AG20443 (cell line): ENCODE measurements around the gene RFFL.
"Not testable (repeated sequence)": the region's sequence is repeated elsewhere in the genome, so short reads cannot be mapped to it uniquely, and the experiment has no call there.

ENCODE experiments used
- DNase-seq: peaks from one replicate; pipeline ENCODE4 v3.0.0; 2012; ENCODE audit warnings: low spot score, mixed read lengths

Gene RFFL

DNA sequence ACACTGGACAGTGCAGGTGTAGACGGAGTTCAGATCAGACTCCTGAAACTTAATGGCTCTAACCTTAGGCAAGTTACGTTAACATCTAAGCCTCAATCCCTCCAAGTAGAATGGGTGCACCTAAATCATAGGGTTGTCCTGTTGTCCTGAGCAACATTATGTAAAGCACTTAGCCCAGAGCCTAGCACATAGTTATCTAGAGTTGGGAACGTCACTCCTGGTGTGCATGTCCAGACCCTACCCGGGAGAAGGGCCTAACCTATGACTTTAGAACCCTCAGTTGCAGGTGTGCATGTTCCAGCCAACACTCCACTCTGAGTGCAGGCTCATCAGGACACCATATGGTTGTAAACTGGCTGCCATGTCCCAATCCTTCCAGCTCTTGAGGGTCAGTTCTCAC is 57.2 kb downstream of the RFFL start:
- no peak for DNase-seq

DNA sequence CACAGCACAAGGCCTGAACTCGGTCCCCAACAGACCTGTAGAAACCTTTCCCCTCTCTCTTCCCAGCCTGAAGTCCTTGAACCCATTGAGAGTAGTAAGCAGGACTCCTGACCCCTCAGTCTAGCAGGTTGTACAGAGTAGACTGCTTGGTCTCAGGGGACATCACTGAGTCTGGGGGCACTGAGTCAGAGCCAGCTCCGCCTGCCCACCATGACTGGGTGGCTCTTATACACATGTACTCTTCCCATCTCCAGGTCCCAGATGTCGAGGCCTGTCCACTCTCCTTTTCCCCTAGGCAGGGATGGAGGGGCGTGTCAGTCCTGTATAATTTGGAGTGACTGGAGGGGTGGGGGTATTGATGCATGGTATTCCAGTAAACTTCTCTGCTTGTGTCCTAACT is 59.7 kb downstream of the RFFL start:
- DNase-seq: no peak

DNA sequence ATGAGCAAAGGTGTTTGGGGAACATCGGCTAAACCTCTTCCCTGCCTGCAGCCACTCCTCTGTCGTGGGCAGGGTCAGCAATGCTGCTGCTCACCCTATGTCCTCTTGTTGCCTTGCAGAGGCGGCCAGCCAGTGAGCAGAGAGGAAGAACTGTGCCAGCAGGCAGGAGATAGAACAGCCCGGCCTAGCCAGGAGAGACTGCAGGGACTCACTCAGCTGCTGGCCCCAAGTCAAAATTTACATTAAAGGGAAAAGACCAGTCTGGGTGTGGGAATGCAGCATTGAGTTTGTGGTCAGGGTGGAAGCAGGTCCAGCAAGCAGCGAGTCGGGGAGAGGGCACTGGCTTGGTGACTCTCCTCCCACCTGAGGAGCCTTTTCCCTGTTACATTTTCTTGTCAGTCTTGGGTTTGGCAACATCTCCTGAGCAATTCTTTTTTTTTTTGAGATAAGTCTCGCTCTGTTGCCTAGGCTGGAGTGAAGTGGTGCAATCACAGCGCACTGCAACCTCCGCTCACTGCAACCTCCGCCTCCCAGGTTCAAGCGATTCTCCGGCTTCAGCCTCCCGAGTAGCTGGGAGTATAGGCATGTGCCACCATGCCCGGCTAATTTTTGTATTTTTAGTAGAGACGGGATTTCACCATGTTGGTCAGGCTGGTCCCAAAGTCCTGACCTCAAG is 60.5 kb downstream of the RFFL start:
- DNase-seq: no peak

DNA sequence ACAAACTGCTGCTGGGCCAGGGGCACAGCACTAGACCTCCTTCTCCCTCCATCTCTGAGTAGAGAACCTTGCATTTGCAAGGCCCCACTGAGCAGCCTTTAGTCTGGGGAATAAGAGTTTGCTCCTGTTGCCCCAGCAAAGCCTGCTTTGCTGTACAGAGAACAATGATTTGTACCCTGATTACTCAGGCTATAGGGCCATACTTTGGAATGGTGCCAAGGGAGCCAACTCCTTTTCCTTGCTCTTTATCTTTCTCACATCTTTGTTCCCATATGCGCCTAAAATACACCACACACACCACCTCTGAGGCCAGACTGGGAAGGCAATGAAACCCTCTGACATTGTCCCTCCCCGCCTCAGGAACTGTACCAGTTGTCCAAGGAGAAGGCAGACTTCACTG is 62.0 kb downstream of the RFFL start:
- DNase-seq: no peak

DNA sequence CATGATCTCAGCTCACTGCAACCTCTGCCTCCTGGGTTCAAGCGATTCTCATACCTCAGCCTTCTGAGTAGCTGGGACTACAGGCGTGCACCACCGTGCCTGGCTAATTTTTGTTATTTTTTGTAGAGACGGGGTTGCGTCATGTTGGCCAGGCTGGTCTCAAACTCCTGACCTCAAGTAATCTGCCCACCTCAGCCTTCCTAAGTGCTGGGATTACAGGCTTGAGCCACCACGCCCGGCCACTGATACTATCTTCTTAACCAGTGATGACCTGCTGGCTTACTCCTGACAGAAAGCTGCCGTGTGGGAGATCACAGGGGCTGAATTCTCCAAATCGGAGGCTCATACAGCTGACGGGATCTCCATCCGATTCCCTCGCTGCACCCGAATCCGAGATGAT is 62.5 kb downstream of the RFFL start:
- not testable (repeated sequence) for DNase-seq

DNA sequence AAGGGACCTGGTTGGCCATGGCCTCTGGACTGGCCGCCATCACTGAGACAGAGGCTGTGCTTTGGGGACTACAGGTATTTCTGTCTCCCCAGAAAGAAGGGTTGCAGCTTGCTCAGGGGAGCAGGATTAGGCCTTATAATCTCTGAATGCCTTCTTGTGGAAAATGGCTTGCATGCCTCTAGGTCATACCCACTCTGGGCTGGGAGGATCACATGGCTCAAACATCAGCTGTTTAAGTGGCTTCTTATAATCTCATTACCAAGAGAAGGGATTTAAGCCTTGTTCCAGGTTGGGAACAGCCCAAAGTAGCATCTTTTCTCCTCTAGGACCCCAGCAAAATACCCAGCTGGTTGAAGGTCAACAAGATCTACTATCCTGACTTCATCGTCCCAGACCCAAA is 64.1 kb downstream of the RFFL start:
- no peak for DNase-seq

DNA sequence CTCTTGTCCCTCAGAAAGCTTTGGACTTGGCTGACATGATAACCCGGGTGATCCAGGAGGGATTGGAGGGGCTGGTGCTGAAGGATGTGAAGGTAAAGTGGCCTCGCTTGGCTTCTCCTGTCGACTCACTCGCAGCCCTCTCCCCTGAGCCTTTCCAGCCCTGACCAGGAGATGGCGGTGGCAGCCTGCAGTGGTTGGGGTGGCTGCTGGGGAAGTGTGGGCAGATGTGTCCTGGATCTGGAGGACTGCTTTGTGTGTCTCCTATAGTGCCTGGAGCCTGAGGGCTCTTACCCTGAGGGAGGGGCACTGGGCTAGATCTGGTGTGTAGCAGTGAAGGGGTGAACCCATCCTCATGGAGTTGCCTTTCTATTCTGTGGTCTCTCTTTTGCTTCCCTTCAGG is 65.3 kb downstream of the RFFL start:
- DNase-seq: peak; percentile 95

DNA sequence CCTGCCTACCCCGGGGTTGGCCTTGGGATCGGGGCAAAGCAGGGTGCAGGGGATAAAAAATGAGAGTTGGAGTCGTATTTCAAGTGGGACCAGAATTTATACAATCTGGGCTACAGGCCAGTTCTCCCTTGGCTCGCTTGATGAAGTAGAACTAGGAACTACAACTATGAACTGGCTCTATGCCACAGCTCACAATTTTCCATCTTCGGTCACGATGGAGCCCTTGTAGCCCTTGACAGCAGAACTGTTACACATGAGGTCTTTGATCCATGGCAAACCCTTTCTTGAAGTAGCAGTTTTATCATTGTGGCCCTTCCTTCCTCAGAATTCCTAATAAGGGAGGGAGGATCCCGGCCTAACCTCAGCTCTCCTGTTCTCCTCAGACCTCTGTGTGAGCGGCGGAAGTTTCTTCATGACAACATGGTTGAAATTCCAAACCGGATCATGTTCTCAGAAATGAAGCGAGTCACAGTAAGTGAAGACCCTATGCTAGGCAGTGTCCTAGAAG is 66.1 kb downstream of the RFFL start:
- no peak for DNase-seq

DNA sequence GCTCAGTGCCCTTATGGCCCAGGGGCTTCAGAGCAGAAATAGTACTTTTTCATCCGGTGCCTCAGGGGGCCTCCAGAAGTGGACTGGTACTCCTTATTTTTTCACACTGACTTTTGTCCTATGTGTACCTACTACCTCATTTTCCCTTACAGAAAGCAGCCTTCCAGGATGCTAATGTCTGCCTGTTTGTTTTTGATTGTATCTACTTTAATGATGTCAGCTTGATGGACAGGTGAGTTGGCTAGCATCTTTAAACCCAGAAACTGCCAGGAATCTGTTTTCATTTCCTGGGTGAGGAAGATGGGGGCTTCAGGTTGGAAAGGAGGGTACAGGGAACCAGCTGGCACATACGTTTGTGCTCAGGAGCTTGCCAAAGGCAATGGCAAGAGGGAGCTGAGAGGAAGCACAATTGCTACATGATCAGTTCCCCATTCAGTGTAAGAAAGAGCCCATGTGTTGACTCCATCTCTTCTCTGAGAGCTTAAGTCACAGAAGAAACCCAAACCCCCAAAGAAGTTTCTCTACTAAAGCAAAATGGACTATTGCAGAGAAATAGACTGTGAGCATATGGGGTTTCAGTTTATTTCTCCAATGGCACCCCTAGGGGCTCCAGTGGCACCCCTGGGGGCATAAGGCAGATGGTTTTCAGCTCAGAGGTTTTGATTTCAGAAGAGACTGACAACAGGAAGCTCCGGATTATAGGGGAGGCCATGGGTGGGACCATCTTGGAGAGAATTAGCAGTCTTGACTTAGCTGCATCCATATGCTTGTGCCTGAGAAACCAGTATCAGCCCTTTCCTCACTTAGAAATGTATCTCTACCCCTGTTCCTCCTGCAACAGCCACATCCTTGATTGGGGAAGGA is 66.9 kb downstream of the RFFL start:
- DNase-seq: no peak

DNA sequence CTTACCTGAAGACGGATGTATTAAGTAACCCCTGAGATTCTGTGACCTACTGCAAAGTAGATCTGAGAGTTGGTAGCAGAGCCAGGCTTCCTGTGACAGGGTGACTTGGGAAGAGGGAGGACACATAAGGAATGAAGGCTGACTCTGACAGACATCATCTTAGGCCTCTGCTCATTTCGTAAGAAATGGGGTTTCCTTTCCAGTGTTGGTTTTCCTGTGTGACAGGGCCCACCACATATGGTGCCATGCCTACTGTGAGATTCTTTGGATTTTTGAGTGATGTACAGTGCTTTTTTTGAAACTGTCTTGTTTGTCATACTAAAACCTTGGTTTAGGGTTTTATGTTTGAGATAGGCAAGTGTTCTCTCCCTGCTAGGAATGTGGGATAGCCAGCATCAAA is 70.5 kb downstream of the RFFL start:
- DNase-seq: no peak

DNA sequence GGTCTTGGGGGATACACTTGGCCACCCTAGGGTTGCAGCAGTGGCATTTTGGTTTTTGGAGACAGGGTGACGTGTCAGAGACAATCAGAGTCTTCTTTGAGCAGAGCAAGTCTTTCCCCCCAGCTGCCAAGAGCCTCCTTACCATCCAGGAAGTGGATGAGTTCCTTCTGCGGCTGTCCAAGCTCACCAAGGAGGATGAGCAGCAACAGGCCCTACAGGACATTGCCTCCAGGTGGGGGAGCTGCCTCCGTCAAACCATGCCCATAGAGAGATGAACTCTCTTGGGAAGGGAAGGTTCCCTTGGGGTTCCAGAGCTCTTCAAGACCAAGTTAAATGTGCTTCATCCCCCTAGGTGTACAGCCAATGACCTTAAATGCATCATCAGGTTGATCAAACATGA is 71.9 kb downstream of the RFFL start:
- DNase-seq: no peak

DNA sequence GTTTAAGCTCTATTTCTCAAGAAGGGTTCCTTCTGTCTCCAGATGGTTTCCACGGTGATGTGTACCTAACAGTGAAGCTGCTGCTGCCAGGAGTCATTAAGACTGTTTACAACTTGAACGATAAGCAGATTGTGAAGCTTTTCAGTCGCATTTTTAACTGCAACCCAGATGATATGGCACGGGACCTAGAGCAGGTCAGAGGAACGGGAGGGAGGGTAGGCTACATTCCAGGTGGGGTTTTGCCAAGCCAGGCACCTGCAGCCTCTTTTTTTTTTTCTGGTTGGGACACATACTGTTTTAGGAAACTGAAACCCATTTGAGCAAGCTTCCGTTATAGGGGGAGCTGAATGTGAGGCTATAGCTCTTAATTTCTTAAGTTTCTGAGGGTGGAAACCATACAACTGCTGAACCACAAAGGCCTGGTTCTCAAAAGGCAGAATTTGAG is 72.6 kb downstream of the RFFL start:
- DNase-seq: no peak

DNA sequence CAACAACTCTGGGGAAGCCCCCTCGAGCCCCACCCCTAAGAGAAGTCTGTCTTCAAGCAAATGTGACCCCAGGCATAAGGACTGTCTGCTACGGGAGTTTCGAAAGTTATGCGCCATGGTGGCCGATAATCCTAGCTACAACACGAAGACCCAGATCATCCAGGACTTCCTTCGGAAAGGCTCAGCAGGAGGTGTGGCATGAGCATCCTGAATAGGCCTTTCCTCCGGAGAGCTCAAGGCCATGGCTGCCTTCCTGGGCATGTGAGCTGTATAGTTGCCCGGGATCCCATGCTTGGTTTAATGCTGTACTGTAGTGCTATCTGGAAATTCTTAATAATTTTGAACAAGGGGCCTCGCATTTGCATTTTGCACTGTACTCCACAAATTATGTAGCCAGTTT is 74.0 kb downstream of the RFFL start:
- no peak for DNase-seq

DNA sequence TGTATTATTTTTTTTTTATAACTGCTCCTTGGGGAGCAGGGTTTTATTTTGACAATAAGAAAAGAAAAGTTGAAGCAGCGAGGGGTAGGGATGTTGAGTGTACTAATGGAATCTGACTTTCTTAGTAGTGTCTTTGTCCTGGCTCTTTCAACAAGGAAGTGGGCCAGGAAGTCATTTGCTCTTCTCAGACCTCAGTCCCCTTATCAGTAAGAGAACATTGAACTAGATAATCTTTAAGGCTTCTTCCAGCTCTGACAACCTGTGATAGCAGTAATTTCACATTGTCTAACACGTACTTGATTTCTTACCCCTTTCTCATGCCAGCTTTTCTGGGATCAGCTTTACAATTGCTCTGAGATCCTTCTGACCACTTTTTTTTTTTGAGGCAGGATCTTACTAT is 74.9 kb downstream of the RFFL start:
- DNase-seq: no peak

DNA sequence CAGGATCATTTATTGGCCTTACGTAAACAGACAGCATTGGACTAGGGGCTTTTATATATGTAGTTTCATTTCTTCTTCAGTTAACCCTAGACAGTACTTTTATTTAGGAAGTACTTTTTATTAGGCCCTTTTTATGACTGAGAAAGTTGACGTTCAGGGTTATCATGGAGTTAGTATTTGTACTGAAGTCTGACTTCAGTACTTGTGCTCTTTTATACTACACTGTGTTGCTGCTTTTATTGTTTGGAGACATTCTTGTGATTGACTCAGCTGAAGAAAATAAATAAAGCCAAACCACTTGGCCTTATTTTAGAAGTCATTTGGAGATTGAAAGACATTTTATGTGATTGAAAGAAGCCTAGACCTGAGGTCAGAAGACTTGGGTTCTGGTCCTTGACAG is 76.3 kb downstream of the RFFL start:
- no peak for DNase-seq

DNA sequence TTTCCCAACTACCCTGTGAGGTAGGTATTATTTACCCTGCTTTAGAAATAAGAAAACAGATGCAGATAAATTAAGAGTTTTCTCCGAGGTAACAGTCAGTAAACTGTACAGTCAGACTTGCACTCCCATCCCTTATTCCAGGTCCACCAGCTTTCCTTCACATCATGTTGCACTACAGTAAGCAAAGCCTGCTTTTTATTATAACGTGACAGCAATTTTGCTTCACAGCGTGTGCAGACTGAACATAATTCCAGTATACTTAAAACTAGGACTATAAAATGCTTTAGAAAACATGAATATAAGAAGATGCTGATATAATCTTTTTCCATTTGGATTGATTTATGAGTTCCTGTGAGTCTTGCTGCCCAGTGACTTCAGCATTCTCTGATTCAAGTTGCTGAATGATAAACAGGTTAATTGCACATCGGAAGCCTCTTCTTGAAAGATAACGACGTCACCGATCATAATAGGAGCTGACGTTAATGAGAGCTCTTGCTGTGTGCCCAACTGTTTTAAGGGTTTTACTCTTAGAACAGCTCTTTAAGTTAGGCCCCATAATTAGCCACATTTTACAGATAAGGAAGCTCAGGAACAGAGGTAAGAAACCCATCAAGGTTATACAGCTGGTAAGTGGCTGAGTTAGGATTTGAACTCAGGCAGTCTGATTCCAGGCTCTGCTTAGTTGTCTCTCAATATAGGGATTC is 81.8 kb downstream of the RFFL start:
- DNase-seq: peak; percentile 19

DNA sequence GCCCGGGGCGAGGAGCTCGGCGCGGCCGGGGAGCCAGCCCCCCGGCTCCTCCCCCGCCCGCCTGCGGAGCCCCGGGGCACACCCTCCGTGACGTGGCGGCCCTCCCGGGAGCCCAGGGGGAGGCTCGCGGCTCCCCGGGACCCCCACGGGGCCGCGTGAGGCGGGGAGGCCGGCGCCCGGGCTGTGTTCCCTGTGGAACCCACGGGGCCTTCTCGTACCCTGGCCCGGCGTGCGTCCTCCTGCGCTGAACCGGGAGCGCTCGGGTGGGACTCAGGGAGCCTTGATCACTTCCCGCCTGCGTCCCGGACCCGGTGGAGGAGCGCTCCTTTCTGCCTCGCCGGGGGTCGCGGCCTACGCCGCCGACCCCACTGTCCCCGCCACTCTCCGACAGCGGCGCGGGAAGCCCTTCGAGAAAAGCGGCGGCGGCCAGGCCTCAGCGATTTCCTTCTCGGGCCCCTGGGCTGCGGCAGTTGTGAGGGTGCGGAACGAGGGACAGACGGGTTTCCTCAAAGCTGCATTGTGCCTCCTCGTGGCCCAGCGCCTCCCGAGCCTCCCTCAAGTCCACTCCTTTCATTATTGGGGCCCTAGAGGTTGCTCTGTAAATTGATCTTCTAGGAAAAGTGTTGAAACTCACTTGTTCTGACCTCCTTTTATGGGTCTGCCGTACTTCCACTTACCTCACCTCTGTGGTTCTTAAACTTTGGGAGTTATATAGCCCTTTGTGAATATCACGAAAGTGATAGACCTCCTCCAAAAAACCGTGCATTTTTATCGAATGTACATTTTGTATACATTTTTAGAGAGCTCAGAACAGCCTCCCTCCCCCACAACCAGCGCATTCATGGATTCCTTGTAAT is 82.6 kb downstream of the RFFL start:
- peak; percentile 96 for DNase-seq

DNA sequence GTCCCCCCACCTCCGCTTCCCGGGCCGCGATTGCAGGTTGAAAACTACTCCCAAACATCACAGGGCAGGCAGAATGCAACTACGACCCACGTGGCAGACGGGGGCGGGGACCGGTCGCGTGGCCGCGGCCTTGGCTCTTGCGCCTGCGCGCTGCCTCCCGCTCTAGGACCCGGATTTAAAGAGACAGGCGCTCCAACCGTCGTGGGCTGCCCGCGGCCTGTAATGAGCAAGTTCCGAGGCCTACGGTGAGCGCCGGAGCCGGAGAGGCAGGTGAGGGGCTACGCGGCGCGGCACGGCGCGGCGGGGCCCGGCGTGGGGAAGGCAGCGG is 83.2 kb downstream of the RFFL start, which contains the start of gene LIG3:
LIG3 (plus strand) TSS at position 160 of the 328 bp plus-strand sequence. CDS start 2,494 bp downstream, outside the sequence.
- peak; percentile 99 for DNase-seq

DNA sequence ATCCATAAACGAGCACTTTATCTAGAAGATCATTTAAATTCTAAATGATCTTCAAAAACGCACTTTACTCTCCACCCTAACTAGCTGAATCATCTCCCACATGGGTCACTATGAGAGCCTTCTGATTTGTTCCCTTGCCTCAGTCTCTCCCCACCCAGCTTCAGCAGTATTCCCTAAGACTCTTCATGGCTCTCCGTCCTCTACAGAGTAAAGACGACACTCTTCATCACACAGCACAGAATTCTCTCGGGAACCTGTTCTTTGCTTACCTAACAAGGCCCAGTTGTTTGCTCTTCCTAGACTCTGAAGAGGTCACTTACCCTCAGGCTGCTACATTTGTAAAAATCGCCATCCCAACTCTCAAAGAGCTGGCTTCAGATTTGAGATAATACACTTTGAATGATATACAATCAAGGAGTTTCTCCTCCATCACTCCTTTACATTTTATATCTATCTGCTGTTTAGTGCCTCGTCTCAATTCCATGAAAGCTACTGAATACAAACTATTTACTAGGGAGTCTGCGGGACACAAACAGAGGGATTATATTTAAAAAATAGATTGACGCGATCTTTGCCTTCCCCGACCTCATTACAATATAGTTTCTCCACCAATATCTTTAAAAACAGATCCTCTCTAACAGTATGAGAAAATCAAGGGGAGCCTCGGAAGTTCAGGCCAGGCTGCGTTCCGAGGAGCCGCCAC is 83.7 kb downstream of the RFFL start:
- peak; percentile 21 for DNase-seq

DNA sequence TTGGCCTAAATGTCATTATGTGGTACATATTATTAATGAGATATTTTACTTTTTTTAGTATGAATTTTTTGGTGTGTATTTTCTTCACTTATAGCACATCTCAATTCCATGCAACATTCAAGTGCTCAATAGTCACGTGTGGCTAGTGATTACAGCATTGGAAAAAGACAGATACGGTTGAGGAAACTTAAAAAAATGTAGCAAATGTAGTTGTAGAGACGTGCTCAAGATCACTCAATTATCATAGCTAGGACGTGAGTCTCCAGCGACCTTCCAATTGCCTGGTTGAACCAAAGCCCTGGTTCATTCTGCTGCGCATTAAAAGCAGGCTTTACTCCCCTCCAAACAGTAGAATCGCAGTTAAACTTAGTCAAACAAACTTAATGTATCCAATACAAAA is 84.4 kb downstream of the RFFL start:
- DNase-seq: no peak
